DND-41 (cell line): ENCODE measurements around the gene NFATC2IP.

Source experiments
- ATAC-seq: fragments of 200-7000 bp; cut with Tn5 transposase; 3 replicates; pipeline ENCODE4 v1.9.1; 2021; ENCODE audit warnings: low read depth; ENCODE audit not compliant: insufficient read depth
- DNase-seq: peaks from one replicate; pipeline ENCODE4 v3.0.0-alpha.2; 2020
- H2AFZ ChIP-seq: 2 replicates; pipeline ENCODE4 v1.6.0; 2012; ENCODE audit warnings: low read depth, low read length
- H3K27ac ChIP-seq: 2 replicates; pipeline ENCODE4 v1.5.1; 2012; ENCODE audit warnings: low read length, inconsistent platforms
- H3K27me3 ChIP-seq: fragments of 200-600 bp; sonication (generic); 2 replicates; pipeline ENCODE4 v1.6.0; 2012; ENCODE audit warnings: low read length, mild to moderate bottlenecking, inconsistent platforms; ENCODE audit not compliant: insufficient read depth, poor library complexity
- H3K36me3 ChIP-seq: 2 replicates; pipeline ENCODE4 v1.5.1; 2012; ENCODE audit warnings: low read length, inconsistent platforms; ENCODE audit not compliant: insufficient read depth
- H3K4me1 ChIP-seq: 2 replicates; pipeline ENCODE4 v1.5.1; 2012; ENCODE audit warnings: mild to moderate bottlenecking, low read length; ENCODE audit not compliant: insufficient read depth
- H3K4me2 ChIP-seq: 2 replicates; pipeline ENCODE4 v1.6.0; 2012; ENCODE audit warnings: mild to moderate bottlenecking, moderate library complexity, low read length, inconsistent platforms; ENCODE audit not compliant: insufficient read depth
- H3K4me3 ChIP-seq, 2 experiments: fragments of 200-600 bp in 1 of 2; shearing (Covaris generic) in 1 of 2; 2 replicates each; pipeline ENCODE4 v1.5.1; 2012 to 2016; ENCODE audit warnings: inconsistent platforms in 2 of 2, low read length in 2 of 2, mild to moderate bottlenecking in 2 of 2, low read depth in 1 of 2, moderate library complexity in 1 of 2
- H3K79me2 ChIP-seq: 2 replicates; pipeline ENCODE4 v1.6.0; 2012; ENCODE audit warnings: low read length, inconsistent platforms; ENCODE audit not compliant: insufficient read depth
- H3K9ac ChIP-seq: 2 replicates; pipeline ENCODE4 v1.6.0; 2012; ENCODE audit warnings: low read depth, mild to moderate bottlenecking, inconsistent platforms, low read length, moderate library complexity
- H3K9me3 ChIP-seq: 2 replicates; pipeline ENCODE4 v1.5.1; 2012; ENCODE audit warnings: low read length, moderate library complexity, mild to moderate bottlenecking, inconsistent platforms; ENCODE audit not compliant: insufficient read depth, severe bottlenecking
- H4K20me1 ChIP-seq: 2 replicates; pipeline ENCODE4 v1.6.0; 2012; ENCODE audit warnings: low read length; ENCODE audit not compliant: insufficient read depth
- EZH2 ChIP-seq: IDR thresholded peaks from 3 replicates; pipeline ENCODE4 v1.6.1; 2012; ENCODE audit warnings: borderline replicate concordance, low read depth, mild to moderate bottlenecking, moderate library complexity, low read length, inconsistent platforms; ENCODE audit not compliant: severe bottlenecking
- TF ChIP-seq, protein P1 (sequence below): IDR thresholded peaks from 2 replicates; pipeline ENCODE4 v1.5.1; 2012; ENCODE audit warnings: borderline replicate concordance, low read length, moderate library complexity, mild to moderate bottlenecking; ENCODE audit not compliant: poor library complexity, severe bottlenecking; ENCODE audit errors: extremely low read depth

Gene NFATC2IP

DNA sequence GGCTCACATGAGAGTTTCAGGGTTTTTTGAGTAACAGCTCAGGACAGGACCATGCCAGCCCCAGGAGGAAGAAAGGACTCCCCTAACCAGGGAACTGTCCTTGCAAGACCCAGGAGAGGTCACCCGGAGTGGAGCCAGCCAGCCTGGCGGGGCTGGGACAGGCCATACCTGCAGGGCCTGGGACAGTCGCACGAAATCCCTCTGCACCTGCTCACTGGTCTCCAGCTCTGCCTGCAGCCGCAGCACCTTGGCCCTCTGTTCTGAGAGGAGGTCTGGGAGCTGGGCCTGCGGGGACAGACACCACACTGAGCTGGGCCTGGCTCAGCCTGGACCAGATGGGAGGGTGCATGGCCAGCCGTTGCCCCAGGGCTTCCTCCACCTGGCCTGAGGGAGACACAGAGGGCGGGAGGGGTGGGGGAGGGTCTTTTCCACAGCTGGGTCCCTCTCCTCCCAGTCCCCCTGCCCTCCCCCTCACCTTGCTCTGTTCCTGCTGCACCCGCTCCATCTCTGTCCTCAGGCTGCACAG lies 45.4 kb upstream of the NFATC2IP start:
- TF ChIP-seq, protein P1, sequence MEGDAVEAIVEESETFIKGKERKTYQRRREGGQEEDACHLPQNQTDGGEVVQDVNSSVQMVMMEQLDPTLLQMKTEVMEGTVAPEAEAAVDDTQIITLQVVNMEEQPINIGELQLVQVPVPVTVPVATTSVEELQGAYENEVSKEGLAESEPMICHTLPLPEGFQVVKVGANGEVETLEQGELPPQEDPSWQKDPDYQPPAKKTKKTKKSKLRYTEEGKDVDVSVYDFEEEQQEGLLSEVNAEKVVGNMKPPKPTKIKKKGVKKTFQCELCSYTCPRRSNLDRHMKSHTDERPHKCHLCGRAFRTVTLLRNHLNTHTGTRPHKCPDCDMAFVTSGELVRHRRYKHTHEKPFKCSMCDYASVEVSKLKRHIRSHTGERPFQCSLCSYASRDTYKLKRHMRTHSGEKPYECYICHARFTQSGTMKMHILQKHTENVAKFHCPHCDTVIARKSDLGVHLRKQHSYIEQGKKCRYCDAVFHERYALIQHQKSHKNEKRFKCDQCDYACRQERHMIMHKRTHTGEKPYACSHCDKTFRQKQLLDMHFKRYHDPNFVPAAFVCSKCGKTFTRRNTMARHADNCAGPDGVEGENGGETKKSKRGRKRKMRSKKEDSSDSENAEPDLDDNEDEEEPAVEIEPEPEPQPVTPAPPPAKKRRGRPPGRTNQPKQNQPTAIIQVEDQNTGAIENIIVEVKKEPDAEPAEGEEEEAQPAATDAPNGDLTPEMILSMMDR = no peak
- TF ChIP-seq EZH2 = no peak
- Histone ChIP-seq H3K79me2 (no peaks in the 10 kb centered on the region), H3K4me1 (peaks cover 4% of the 10 kb centered on the region), H3K9me3 (no peaks in the 10 kb centered on the region), H3K27ac (no peak overlapping the region), H2AFZ (no peak overlapping the region), H3K4me2 (no peak overlapping the region), H4K20me1 (no peaks in the 10 kb centered on the region), H3K27me3 (no peaks in the 10 kb centered on the region), H3K36me3 (peaks cover 29% of the 10 kb centered on the region), H3K9ac (no peak overlapping the region), H3K4me3 (no peak overlapping the region)
- no peak for DNase-seq
- no peak for ATAC-seq

DNA sequence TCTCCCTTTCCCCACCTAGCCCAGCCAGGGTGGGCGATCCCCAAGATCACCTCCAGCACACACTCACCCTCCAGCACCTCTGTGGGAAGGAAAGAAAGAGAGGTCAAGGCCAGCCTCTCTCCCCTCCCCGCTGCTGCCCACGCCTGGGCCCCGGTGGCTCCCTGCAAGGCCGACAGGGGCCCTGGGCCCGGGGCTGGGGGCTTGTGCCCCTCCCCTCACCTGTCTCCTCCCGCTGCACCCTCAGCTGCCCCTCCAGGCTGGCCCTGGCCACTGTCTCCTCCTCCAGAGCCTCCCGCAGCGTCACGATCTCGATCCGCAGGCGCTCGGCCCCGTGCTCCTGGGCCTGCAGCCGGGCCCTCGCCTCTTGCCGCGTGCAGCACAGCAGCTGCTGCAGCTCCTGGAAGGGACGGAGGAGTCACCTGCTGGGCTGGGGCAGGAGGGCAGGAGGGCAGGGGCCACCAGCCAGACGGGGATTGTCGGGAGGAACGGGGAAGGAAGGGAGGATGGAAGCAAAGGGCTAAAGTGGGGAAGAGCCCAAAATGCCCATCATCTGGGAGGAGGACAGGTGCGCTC lies 44.9 kb upstream of the NFATC2IP start:
- H2AFZ ChIP-seq = no peak overlapping the region
- H3K4me3 ChIP-seq = no peak overlapping the region
- no peaks in the 10 kb centered on the region for H3K9me3 ChIP-seq
- H3K27me3 ChIP-seq = no peaks in the 10 kb centered on the region
- TF ChIP-seq, protein P1 = no peak
- TF ChIP-seq EZH2 = no peak
- H3K4me1 ChIP-seq = no peaks in the 10 kb centered on the region
- no peaks in the 10 kb centered on the region for H3K79me2 ChIP-seq
- H3K27ac ChIP-seq = no peak overlapping the region
- H4K20me1 ChIP-seq = no peaks in the 10 kb centered on the region
- H3K36me3 ChIP-seq = peaks cover 34% of the 10 kb centered on the region
- H3K4me2 ChIP-seq = no peak overlapping the region
- DNase-seq = no peak
- no peak for ATAC-seq
- no peak overlapping the region for H3K9ac ChIP-seq

DNA sequence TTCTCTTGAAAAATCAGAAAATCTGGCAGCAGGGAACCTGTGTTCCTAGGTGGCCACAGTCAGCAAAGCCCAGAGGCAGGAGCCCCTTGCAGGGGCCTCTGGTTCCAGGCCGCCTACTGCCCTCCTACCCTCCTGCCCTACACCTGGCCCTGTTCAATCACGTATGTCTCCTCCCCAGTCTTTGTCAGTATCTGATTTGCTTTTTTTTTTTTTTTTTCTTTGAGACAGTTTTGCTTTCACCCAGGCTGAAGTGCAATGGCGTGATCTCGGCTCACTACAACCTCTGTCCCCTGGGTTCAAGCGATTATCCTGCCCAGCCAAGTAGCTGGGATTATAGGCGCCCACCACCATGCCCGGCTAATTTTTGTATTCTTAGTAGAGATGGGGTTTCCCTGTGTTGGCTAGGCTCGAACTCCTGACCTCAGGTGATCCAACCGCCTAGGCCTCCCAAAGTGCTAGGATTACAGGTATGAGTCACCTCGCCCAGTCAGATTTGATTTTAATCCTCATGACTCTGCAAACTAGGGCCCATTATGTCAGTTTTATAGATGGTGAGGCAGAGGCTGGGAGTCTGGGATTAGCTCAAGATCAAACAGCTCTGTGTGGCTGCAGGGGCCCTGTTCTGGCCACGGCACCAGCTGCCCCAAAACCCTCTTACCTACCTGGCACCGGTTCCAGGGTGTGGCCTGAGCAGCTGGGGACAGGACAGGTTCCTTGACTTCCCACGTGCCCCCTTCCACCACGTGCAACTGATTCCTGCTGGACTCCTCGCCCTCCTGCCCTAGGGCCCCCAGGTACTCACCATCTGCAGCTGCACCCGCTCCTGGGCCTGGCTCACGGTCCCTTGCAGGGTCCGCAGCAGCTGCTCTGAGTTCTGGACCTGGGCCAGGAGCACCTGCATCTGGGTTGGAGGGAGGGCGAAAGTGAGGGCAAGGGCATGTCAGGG lies 40.4 kb upstream of the NFATC2IP start:
- Histone ChIP-seq H3K4me1 (no peaks in the 10 kb centered on the region), H3K27me3 (no peaks in the 10 kb centered on the region), H2AFZ (no peak overlapping the region), H3K4me3 (no peak overlapping the region), H3K4me2 (no peak overlapping the region), H3K9me3 (no peaks in the 10 kb centered on the region), H3K79me2 (no peaks in the 10 kb centered on the region), H3K9ac (no peak overlapping the region), H3K27ac (no peak overlapping the region), H4K20me1 (no peaks in the 10 kb centered on the region), H3K36me3 (peaks cover 40% of the 10 kb centered on the region)
- ATAC-seq (no peak), DNase-seq (no peak)
- no peak for TF ChIP-seq EZH2
- TF ChIP-seq, protein P1 = no peak
